Embryonic facial prominence (tissue), 1 donor: ENCODE results near the gene RESF1.

Source experiments
- DNase-seq: peaks from one replicate; pipeline ENCODE4 v3.0.0-alpha.2; 2016; ENCODE audit errors: extremely low spot score

RESF1 gene

DNA sequence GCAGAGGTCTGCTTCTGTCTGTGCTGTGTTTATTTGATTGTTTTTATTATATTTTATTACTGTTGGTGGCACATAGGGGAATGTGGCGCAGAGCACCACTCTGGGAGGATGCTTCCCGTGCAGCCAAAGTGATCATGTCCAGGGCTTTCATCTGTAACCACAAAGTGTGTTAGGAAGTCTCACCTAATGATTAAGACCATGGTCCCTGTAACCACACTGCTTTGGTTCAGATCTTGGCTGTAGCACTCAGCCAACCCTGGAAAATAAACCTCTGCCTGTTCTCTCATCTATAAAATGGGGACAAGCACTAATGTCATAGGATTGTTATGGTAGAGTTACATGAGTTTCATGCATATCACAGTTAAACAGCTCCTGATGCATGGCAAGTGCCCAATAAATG is 1.9 kb downstream of the RESF1 start:
- no peak for DNase-seq

DNA sequence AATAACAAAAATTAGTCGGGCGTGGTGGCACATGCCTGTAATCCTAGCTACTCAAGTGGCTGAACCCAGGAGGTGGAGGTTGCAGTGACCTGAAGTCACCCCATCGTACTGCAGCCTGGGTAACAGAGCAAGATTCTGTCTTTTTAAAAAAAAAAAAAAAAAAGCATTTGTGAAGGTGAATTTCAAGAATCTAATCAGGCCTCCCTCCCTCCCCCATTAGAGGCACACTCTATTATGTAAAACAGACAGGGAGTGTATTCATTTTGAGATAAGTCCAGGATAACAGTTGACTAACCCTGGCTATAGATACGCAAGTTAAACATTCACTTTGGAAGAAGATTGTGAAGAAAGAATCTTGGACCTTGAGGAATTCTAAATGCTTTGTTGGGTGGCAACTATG is 2.9 kb downstream of the RESF1 start:
- no peak for DNase-seq

DNA sequence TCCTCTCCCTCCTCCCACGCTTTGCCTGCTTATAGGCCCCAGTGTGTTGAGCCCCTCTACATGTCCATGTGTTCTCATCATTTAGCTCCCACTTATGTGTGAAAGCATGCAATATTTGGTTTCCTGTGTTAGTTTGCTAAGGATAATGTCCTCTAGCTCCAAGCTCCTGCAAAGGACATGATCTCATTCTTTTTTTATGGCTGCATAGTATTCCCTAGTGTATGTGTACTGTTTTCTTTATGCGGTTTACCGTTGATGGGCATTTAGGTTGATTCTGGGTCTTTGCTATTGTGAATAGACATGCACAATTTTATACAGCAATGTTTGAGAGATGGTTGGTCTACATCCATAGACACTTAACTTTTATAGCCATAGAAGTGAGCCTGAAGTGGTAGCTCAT is 5.1 kb downstream of the RESF1 start:
- no peak for DNase-seq

DNA sequence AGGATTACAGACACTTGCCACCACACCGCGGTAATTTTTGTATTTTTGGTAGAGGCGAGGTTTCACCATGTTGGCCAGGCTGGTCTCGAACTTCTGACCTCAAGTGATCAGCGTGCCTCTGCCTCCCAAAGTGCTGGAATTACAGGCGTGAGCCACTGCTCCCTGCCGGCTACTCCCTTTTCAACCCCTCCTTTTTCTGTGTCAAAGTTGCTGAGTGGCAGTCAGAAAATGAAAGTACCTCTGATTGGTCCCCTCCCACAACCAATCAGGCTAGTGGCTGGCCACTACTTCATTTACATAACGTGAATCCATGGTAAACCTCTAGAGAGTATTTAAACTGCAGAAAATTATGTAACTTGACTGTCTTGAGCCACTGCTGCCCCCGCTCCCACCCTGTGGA is 5.9 kb downstream of the RESF1 start:
- no peak for DNase-seq

DNA sequence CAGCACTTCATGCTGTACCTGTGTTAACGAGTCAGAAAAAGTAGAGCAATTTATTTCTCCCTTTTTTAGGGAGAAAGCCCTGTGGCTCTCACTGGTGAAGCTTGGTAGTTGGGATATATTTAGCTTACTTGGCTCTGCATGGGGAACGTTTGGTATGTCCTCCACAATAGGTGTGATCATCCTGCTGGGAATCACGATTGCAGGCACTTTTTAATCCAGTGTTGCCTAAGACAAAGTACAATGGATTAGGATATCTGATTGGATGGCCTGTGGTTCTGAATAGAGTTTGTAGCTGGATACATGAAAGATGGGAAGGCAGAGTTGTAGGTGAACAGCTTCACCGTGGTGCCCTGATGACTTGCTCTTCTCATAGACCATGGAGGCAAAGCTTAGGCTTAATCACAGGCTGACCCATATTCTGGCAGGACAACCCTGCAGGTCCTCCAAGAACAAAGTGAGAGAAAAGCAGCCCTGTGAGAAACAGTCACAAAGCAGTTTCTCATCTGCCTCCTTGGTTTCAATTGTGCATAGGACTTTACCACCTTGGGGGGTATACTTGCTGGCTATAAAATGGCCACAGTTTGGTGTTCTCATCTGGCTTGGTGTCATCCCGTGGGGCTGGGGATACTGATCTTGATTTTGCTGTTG is 7.5 kb downstream of the RESF1 start:
- no peak for DNase-seq

DNA sequence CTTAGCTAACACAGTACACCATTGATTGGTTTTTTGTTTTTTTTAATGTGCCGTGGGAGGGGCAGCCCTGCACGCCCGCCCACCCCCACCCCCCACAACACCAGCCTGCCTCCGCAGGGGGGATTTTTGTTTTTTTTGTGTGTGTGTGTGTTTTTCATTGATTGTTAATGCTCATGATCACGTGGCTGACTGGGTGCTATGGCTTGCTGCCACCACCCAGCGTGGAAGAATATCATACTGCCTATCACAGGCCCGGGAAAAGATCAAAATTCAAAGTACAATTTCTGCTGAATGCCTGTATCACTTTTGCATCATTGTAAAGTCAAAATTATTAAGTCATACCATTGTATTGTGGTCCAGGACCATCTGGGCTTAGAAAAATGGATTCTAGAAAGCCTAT is 8.3 kb downstream of the RESF1 start:
- no peak for DNase-seq

DNA sequence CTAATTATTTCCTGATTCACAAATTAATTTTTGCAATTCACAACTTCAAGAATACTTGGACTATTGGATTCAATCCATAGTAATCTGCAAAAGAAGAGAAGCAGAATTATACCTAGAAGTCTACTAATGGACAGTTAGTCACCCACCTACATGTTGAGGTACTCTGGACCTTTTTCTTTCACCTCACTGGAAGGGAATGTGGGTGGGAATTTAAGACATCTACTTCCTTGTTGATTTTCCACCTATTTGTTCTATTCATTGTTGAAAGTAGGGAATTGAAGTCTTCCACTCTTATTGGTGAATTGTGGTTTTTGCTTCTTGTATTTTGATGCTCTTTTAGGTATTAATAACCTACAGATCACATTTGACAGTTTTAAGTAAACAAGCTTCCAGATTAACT is 11.0 kb downstream of the RESF1 start:
- DNase-seq = no peak

DNA sequence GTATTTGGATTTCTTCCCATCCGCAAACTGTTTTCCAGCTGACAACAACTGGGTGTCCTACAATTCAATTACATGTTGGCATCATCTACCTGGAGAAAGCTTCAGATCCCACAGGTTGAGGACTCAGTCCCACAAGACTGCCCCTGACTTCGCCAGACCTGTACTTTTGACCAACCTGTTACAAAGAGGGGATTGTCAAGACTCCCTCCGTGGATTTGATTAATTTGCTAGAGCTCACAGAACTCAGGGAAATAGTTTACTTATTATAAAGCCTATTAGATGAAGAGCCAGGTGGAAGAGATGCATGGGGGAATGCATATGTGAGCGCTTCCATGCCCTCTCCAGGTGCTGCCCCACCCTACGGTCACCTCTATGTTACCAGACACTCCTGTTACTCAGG is 14.6 kb downstream of the RESF1 start:
- DNase-seq = no peak

DNA sequence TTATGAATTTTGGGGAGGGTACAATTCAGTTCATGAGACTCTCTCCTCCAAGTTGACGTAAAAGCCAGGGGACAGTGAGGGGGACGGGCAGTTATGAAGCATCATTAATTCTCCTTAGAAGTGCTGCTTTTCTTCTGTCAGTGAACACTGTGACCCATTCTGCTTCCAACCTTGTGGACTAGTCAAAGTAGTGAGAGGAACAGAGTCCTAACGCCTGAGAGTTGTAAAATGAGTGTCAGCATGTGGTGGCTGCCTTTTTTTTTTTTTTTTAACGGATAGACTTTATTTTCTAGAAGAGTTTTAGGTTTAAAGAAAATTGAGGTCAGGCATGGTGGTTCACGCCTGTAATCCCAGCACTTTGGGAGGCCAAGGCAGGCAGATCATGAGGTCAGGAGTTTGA is 15.5 kb downstream of the RESF1 start:
- DNase-seq = no peak

DNA sequence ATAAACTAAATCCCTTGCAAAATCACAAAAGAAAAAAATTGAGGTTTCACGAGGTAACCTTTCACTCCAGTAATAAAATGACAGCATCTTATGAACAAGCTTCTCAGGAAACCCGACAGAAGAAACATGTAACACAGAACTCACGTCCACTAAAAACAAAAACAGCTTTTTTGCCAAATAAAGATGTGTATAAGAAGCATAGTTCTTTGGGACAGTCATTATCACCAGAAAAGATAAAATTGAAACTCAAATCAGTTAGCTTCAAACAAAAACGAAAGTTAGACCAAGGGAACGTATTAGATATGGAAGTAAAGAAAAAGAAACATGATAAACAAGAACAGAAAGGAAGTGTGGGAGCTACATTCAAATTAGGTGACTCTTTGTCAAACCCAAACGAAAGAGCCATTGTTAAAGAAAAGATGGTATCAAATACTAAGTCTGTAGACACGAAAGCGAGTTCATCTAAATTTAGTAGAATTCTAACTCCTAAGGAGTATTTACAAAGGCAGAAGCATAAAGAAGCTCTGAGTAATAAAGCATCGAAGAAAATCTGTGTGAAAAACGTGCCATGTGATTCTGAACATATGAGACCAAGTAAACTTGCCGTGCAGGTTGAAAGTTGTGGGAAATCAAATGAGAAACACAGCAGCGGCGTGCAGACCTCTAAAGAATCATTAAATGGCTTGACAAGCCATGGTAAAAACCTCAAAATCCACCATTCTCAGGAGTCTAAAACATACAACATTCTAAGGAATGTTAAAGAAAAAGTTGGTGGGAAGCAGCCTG is 25.8 kb downstream of the RESF1 start:
- no peak for DNase-seq

DNA sequence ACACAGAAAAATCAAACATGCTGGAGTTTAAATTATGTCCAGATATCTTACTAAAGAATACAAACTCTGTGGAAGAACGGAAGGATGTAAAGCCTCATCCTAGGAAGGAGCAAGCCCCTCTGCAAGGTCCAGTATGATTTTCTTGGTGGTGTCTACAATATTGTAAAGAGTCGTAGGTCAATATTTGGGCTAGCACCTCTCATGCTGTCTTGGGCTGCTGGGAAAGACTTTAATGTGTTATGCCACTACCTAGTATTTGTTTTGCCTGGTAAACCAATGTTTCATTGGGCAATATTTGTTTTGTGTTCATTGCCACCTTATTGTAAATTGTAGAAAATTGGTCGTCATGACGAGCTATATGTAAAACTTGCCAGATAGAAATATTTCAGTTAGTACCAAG is 26.6 kb downstream of the RESF1 start:
- DNase-seq = no peak

DNA sequence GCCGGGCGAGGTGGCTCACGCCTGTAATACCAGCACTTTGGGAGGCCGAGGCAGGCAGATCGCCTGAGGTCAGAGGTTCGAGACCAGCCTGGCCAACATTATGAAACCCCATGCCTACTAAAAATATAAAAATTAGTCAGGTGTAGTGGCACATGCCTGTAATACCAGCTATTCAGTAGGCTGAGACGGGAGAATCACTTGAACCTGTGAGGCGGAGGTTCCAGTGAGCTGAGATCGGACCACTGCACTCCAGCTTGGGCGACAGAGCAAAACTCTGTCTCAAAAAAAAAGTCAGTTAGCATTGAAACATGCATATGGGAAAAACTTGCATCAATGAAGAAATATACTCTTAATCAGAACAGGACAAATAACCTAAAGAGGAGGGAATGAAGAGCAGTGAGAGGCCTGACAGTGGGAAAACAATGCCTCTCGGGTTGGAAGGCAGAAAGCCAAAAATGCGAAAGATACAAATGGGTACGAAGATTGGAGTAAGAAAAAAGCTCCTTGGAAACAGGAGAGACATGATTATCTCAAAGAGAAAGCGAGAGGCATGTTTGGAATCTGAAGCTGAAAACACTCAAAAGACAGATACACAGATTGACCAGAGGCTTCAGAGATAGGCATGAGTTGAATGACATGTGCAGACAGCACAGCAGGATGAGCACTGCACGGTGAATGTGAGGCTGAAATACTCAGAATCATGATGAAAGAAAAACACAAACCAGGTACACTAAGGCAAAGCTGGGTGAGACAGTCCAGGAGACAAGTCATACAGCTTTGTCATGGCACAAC is 30.6 kb downstream of the RESF1 start:
- DNase-seq = no peak

DNA sequence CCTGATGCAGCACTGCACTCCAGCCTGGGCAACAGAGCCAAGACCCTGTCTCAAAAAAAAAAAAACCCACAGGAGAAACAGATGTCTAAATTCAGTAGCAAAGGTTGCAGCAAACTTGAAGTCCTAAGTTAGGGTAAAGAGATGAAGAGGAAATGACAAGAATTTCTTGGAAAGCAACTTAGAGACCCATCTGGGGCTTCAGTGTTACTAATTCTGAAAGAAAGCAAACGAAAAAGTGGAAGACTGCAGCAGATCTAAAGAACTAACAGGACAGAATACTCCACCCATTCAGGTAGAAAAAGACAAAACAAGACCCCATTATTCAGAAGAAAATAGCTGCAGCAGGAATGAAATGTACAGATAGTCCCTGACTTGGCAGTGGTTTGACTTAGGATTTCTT is 31.9 kb downstream of the RESF1 start:
- DNase-seq = no peak

DNA sequence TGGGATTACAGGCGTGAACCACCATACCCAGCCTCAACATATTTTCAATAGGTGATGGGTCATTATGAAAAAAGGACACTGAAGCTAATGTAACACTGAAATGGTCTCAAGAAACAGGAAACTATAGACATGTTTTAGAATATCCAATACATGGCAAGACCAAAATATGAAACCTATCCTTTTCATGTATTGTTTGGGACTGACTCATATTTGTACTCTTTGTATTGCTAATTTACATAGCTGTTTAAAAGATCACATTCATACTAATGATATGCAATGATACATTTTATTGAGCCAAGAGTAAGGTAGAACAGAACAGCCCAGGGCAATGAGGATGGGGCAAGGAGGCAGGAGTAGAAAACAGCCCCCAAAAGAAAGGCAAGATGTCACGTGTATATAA is 32.6 kb downstream of the RESF1 start:
- no peak for DNase-seq

DNA sequence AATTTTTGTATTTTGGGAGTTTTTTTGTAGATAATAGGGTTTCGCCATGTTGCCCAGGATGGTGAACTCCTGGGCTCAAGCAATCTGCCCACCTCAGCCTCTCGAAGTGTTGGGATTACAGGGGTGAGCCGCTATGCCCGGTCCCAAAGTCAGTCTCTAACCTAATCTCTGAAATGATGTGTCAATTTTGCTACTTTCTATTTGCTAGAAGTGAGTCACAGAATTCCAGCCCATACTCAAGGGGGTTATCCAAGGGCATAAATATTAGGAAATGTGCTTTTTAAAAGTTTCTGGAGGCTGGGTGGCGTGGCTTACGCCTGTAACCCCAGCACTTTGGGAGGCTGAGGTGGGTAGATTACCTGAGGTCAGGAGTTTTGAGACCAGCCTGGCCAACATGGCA is 40.5 kb downstream of the RESF1 start:
- no peak for DNase-seq

DNA sequence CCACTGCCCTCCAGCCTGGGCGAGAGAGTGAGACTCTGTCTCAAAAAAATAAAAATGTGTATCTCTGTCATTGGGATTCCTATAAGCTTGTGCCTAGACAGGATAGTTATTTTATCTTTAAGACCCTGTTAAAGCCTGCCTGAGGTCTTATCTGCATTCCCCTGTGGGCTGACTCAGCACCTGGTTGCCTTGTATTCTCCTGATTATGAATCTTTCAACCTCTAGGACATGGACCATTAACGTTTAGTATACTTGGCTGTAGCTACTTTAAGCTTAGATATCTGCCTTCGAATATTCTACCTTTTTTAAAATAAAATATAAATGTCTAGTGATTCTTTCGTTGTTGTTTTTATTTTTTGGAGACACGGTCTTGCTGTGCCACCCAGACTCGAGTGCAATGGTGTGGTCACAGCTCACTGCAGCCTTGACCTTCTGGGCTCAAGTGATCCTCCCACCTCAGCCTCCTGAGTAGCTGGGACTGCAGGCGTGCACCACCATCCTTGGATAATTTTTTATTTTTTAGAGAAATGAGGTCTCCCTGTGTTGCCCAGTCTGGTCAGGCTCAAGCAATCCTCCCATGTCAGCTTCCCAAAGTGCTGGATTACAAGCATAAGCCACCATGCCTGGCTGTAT is 41.3 kb downstream of the RESF1 start:
- DNase-seq = no peak

DNA sequence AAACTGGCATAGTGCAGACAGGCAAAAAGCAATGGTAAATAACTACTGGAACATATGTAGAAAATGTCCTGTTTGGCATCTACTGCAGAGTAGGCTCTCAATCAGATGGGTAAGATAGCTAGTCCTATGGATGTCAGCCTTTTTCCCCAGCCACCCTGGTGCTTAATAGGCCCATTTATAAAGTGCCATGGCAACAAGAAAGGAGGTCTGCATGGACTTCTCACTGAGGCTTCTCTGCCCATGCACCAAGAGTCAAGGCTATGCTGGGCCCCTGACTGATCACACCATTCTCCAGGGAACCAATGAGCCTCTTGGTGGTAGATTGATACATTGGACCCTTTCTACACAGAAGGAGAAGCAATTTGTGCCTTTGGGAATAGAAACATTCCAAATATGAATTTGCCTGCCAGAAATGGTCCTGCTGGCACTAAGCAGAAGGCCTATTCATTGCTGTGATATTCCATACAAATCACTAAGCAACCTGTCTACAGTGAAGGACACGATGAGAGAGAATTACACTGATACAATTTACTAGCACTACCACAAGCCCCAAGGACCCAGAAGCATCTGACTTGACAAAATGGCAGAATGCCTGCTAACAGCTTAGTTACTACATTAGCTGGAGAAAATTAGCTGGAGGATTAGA is 43.8 kb downstream of the RESF1 start:
- no peak for DNase-seq

DNA sequence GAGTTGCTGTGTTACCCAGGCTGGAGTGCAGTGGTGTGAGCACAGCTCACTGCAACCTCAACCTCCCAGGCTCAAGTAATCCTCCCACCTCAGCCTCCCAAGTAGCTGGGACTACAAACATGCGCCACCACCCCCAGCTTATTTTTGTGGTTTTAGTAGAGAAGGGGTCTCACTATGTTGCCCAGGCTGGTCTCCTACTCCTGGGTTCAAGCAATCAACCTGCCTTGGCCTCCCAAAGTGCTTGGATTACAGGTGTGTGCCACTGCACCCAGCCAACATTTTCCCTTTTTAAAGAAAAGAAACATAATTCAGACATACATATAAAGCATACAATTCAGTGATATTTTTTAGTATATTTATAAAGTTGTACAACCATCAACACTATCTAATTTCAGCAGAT is 44.4 kb downstream of the RESF1 start:
- no peak for DNase-seq

DNA sequence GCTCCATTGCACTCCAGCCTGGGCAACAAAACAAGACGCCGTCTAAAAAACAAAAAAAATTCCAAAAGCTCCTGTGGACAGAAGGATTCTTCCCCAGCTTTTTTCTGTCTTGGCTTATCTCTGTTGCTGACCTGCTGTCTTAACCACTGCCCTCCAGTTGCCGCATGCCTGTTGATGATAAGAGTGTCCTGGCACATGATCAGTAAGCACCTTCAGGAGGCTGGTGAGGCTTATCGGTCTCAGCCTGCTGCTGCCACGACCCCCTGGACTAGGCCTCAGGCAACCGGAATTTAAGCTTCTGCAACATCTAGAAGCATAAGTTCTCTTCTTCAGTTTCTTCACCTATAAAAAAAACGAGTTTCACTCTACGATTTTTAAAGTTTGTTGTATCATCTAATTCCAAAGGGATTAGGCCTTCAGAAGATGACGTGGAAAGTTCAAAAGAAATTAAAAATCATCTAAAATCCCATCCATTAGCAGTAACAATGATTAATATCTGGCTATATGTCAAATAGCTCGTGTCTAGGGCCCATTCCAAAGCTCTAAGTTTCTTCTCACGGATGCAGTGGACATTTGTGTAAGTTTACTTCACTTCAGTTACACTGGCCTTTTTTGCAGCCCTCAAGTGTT is 46.4 kb downstream of the RESF1 start:
- DNase-seq = no peak
